ENCODE data around the gene SHLD3.
"Not testable (repeated sequence)": the region's sequence is repeated elsewhere in the genome, so short reads cannot be mapped to it uniquely, and the experiment has no call there.

The SHLD3 gene

GRCh38 chr5:65676056-65676455 is 51.2 kb downstream of the SHLD3 start:
- not testable (repeated sequence) for DNase-seq (ENCODE audit: low read depth in 2 of 3, low spot score in 2 of 3)

Measured in activated CD8-positive, alpha-beta memory T cell treated with anti-CD3 and anti-CD28 coated beads for 48 hours (primary cell).